Measurements from ENCODE around the gene HUNK.

Gene HUNK

DNA sequence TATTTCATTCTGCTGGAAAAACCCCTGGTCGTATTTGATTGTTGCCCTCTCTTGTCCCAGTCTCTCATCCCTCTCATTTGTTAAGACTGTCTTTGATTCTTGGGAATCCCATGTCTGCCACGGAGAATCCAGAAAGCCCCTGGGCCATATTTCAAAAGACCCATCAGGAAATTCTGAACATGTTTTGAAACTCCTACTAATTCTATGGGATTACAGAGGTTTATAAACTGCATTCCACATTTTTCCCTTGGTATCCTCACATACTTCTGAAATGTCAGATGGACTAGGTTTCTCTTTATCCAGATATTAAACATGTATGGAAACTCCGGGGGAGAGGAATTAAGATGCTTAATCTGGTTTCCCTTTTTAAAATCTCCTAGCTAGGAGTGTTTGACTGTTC, 80.0 kb downstream of the HUNK start:
- TF ChIP-seq PPARA (CRISPR knock-in tag; IDR thresholded peaks at IDR 0.05; ENCODE audit: borderline replicate concordance) (no peak), ZNF8 (CRISPR knock-in tag; IDR thresholded peaks at IDR 0.05) (no peak), ZFP30 (CRISPR knock-in tag; IDR thresholded peaks at IDR 0.05) (no peak), BACH2 (CRISPR knock-in tag; IDR thresholded peaks at IDR 0.05; ENCODE audit: borderline replicate concordance) (no peak), OSR1 (CRISPR knock-in tag; IDR thresholded peaks at IDR 0.05) (no peak), ZNF70 (CRISPR knock-in tag; IDR thresholded peaks at IDR 0.05) (no peak), RARB (CRISPR knock-in tag; IDR thresholded peaks at IDR 0.05) (no peak), ZNF565 (CRISPR knock-in tag; conservative IDR thresholded peaks at IDR 0.05; ENCODE audit: low read depth) (no peak), ESRRG (CRISPR knock-in tag; IDR thresholded peaks at IDR 0.05) (no peak), SNAI2 (CRISPR knock-in tag; IDR thresholded peaks at IDR 0.05) (no peak), CSDC2 (CRISPR knock-in tag; IDR thresholded peaks at IDR 0.05) (no peak)
- TF ChIP-seq, protein P1, sequence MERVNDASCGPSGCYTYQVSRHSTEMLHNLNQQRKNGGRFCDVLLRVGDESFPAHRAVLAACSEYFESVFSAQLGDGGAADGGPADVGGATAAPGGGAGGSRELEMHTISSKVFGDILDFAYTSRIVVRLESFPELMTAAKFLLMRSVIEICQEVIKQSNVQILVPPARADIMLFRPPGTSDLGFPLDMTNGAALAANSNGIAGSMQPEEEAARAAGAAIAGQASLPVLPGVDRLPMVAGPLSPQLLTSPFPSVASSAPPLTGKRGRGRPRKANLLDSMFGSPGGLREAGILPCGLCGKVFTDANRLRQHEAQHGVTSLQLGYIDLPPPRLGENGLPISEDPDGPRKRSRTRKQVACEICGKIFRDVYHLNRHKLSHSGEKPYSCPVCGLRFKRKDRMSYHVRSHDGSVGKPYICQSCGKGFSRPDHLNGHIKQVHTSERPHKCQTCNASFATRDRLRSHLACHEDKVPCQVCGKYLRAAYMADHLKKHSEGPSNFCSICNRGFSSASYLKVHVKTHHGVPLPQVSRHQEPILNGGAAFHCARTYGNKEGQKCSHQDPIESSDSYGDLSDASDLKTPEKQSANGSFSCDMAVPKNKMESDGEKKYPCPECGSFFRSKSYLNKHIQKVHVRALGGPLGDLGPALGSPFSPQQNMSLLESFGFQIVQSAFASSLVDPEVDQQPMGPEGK (CRISPR knock-in tag; IDR thresholded peaks at IDR 0.05; ENCODE audit: borderline replicate concordance): no peak
- TF ChIP-seq, protein P2, sequence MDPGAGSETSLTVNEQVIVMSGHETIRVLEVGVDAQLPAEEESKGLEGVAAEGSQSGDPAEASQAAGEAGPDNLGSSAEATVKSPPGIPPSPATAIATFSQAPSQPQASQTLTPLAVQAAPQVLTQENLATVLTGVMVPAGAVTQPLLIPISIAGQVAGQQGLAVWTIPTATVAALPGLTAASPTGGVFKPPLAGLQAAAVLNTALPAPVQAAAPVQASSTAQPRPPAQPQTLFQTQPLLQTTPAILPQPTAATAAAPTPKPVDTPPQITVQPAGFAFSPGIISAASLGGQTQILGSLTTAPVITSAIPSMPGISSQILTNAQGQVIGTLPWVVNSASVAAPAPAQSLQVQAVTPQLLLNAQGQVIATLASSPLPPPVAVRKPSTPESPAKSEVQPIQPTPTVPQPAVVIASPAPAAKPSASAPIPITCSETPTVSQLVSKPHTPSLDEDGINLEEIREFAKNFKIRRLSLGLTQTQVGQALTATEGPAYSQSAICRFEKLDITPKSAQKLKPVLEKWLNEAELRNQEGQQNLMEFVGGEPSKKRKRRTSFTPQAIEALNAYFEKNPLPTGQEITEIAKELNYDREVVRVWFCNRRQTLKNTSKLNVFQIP (CRISPR knock-in tag; IDR thresholded peaks at IDR 0.05; ENCODE audit: borderline replicate concordance, low read depth): no peak
- TF ChIP-seq, protein P3, sequence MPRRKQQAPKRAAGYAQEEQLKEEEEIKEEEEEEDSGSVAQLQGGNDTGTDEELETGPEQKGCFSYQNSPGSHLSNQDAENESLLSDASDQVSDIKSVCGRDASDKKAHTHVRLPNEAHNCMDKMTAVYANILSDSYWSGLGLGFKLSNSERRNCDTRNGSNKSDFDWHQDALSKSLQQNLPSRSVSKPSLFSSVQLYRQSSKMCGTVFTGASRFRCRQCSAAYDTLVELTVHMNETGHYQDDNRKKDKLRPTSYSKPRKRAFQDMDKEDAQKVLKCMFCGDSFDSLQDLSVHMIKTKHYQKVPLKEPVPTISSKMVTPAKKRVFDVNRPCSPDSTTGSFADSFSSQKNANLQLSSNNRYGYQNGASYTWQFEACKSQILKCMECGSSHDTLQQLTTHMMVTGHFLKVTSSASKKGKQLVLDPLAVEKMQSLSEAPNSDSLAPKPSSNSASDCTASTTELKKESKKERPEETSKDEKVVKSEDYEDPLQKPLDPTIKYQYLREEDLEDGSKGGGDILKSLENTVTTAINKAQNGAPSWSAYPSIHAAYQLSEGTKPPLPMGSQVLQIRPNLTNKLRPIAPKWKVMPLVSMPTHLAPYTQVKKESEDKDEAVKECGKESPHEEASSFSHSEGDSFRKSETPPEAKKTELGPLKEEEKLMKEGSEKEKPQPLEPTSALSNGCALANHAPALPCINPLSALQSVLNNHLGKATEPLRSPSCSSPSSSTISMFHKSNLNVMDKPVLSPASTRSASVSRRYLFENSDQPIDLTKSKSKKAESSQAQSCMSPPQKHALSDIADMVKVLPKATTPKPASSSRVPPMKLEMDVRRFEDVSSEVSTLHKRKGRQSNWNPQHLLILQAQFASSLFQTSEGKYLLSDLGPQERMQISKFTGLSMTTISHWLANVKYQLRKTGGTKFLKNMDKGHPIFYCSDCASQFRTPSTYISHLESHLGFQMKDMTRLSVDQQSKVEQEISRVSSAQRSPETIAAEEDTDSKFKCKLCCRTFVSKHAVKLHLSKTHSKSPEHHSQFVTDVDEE (CRISPR knock-in tag; IDR thresholded peaks at IDR 0.05): no peak
- TF ChIP-seq, protein P4, sequence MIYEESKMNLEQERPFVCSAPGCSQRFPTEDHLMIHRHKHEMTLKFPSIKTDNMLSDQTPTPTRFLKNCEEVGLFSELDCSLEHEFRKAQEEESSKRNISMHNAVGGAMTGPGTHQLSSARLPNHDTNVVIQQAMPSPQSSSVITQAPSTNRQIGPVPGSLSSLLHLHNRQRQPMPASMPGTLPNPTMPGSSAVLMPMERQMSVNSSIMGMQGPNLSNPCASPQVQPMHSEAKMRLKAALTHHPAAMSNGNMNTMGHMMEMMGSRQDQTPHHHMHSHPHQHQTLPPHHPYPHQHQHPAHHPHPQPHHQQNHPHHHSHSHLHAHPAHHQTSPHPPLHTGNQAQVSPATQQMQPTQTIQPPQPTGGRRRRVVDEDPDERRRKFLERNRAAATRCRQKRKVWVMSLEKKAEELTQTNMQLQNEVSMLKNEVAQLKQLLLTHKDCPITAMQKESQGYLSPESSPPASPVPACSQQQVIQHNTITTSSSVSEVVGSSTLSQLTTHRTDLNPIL (CRISPR knock-in tag; IDR thresholded peaks at IDR 0.05; ENCODE audit: low read depth): no peak
- TF ChIP-seq, protein P5, sequence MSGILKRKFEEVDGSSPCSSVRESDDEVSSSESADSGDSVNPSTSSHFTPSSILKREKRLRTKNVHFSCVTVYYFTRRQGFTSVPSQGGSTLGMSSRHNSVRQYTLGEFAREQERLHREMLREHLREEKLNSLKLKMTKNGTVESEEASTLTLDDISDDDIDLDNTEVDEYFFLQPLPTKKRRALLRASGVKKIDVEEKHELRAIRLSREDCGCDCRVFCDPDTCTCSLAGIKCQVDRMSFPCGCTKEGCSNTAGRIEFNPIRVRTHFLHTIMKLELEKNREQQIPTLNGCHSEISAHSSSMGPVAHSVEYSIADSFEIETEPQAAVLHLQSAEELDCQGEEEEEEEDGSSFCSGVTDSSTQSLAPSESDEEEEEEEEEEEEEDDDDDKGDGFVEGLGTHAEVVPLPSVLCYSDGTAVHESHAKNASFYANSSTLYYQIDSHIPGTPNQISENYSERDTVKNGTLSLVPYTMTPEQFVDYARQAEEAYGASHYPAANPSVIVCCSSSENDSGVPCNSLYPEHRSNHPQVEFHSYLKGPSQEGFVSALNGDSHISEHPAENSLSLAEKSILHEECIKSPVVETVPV (CRISPR knock-in tag; IDR thresholded peaks at IDR 0.05): no peak
- no peak for ATAC-seq

DNA sequence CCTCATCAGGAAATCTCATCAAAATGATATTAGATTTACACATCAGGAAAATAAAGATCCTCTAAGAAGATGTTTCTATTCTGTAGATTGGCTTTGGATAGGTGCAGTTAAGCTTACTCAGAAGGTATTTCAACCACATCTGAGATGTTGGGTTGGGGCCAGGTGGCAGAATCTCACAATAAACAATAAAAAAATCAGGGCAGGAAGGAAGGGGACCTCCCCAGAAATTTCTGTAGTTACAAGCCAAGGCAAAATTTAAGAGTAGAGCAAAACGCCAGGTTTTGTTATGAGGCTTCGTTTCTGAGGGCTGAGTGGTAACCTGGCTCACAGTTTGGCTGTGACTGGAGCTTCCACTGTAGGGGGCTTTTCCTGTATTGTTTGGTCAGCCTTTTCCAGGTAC, 84.8 kb downstream of the HUNK start:
- no peak for ATAC-seq
- no peak for TF ChIP-seq ZNF8 (CRISPR knock-in tag; IDR thresholded peaks at IDR 0.05)
- TF ChIP-seq, protein P4 (CRISPR knock-in tag; IDR thresholded peaks at IDR 0.05; ENCODE audit: low read depth): no peak
- no peak for TF ChIP-seq SNAI2 (CRISPR knock-in tag; IDR thresholded peaks at IDR 0.05)
- no peak for TF ChIP-seq ZFP3 (CRISPR knock-in tag; IDR thresholded peaks at IDR 0.05)
- no peak for TF ChIP-seq TOX (CRISPR knock-in tag; IDR thresholded peaks at IDR 0.05; ENCODE audit: borderline replicate concordance)
- no peak for TF ChIP-seq OSR1 (CRISPR knock-in tag; IDR thresholded peaks at IDR 0.05)
- TF ChIP-seq, protein P3 (CRISPR knock-in tag; IDR thresholded peaks at IDR 0.05): no peak
- no peak for TF ChIP-seq TCF4 (CRISPR knock-in tag; IDR thresholded peaks at IDR 0.05; ENCODE audit: borderline replicate concordance)
- TF ChIP-seq ESRRG (CRISPR knock-in tag; IDR thresholded peaks at IDR 0.05): no peak
- TF ChIP-seq, protein P5 (CRISPR knock-in tag; IDR thresholded peaks at IDR 0.05): no peak
- TF ChIP-seq ZNF565 (CRISPR knock-in tag; conservative IDR thresholded peaks at IDR 0.05; ENCODE audit: low read depth): no peak
- TF ChIP-seq, protein P1 (CRISPR knock-in tag; IDR thresholded peaks at IDR 0.05; ENCODE audit: borderline replicate concordance): no peak
- TF ChIP-seq, protein P2 (CRISPR knock-in tag; IDR thresholded peaks at IDR 0.05; ENCODE audit: borderline replicate concordance, low read depth): no peak

Data from SK-N-SH treated with all-trans-retinoic acid at 6 μM for 48 hours (cell line).